OCI-LY3 (cell line): ENCODE data around the gene INTS11.

Experiments
- H2AFZ ChIP-seq: fragments of 200-600, 300-600 bp; shearing (Covaris generic); 2 replicates; pipeline ENCODE4 v1.6.0; 2014; ENCODE audit warnings: antibody characterized with exemption, low read depth, low read length
- H3K27ac ChIP-seq: fragments of 200-600, 300-600 bp; sonication (generic); 2 replicates; pipeline ENCODE4 v1.5.1; 2014; ENCODE audit warnings: mild to moderate bottlenecking, low read length, moderate library complexity, mixed read lengths
- H3K27me3 ChIP-seq: fragments of 200-600, 300-600 bp; sonication (generic); 2 replicates; pipeline ENCODE4 v1.6.1; 2014; ENCODE audit warnings: low read depth, low read length, mixed read lengths
- H3K36me3 ChIP-seq: fragments of 200-600, 300-600 bp; sonication (generic); replicated peaks from 2 replicates; pipeline ENCODE3; 2014; ENCODE audit warnings: low read depth, low read length, mixed read lengths
- H3K4me1 ChIP-seq: fragments of 300-600, 200-600 bp; sonication (generic); 2 replicates; pipeline ENCODE4 v1.6.1; 2014; ENCODE audit warnings: low read length, mixed read lengths
- H3K4me2 ChIP-seq: fragments of 200-600, 300-600 bp; sonication (generic); 2 replicates; pipeline ENCODE4 v1.6.1; 2014; ENCODE audit warnings: low read length, mixed read lengths
- H3K4me3 ChIP-seq: fragments of 300-600, 200-600 bp; sonication (generic); 2 replicates; pipeline ENCODE4 v1.5.1; 2014; ENCODE audit warnings: antibody characterized with exemption, mild to moderate bottlenecking, low read length, moderate library complexity
- H3K79me2 ChIP-seq: fragments of 300-600, 200-600 bp; shearing (Covaris generic); 2 replicates; pipeline ENCODE4 v1.6.1; 2014; ENCODE audit warnings: mild to moderate bottlenecking, low read length, mixed read lengths
- H3K9ac ChIP-seq: fragments of 300-600, 200-600 bp; shearing (Covaris generic); 2 replicates; pipeline ENCODE4 v1.6.0; 2014; ENCODE audit warnings: mild to moderate bottlenecking, low read length, moderate library complexity
- H3K9me3 ChIP-seq: fragments of 200-600, 300-600 bp; shearing (Covaris generic); 2 replicates; pipeline ENCODE4 v1.6.1; 2014; ENCODE audit warnings: low read length, mixed read lengths; ENCODE audit not compliant: insufficient read depth
- H4K20me1 ChIP-seq: fragments of 200-600, 300-600 bp; sonication (generic); 2 replicates; pipeline ENCODE4 v1.6.1; 2016; ENCODE audit warnings: low read length, mixed read lengths; ENCODE audit not compliant: insufficient read depth
- EZH2phosphoT487 ChIP-seq: fragments of 200-600 bp; shearing (Covaris generic); IDR thresholded peaks from 2 replicates; pipeline ENCODE4 v1.6.1; 2018; ENCODE audit warnings: antibody characterized with exemption, mixed run types, low read depth
- TF ChIP-seq, protein P1 (sequence below): fragments of 200-600, 300-600 bp; sonication (generic); IDR thresholded peaks from 2 replicates; pipeline ENCODE4 v1.5.1; 2014; ENCODE audit warnings: antibody characterized with exemption, low read length, low read depth

Gene INTS11

DNA sequence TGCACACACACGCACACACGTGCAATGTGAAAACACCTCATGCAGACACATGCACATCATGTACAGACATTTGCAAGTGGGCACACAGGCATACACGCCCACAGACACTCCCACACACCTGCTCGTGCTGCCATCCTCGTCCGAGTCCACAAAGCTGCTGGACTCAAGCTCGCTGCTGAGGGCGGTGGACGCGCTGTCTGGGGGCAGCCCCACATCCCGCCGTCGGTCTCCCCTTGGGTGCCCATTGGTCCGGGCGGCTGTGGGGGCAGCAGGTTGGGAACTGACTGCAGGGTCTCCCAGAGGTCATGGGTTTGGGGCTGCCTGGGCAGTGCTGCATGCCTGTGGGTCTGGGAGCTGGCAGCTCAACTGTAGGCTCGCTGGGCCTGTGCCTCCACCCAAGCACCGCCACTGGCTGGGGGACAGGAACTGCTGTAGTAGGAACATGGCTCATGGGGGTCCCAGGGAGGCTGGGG, 17.1 kb upstream of the INTS11 start:
- Histone ChIP-seq H2AFZ (no peak overlapping the region), H3K27ac (no peak overlapping the region), H3K36me3 (peaks cover 12% of the 10 kb centered on the region), H3K4me1 (no peaks in the 10 kb centered on the region), H3K9me3 (no peaks in the 10 kb centered on the region), H3K27me3 (no peaks in the 10 kb centered on the region), H3K79me2 (peaks cover 32% of the 10 kb centered on the region), H4K20me1 (peaks cover 27% of the 10 kb centered on the region; the same call in 1 of the 2 replicates), H3K9ac (no peak overlapping the region), H3K4me3 (no peak overlapping the region), H3K4me2 (no peak overlapping the region)
- no peak for TF ChIP-seq EZH2phosphoT487
- TF ChIP-seq, protein P1, sequence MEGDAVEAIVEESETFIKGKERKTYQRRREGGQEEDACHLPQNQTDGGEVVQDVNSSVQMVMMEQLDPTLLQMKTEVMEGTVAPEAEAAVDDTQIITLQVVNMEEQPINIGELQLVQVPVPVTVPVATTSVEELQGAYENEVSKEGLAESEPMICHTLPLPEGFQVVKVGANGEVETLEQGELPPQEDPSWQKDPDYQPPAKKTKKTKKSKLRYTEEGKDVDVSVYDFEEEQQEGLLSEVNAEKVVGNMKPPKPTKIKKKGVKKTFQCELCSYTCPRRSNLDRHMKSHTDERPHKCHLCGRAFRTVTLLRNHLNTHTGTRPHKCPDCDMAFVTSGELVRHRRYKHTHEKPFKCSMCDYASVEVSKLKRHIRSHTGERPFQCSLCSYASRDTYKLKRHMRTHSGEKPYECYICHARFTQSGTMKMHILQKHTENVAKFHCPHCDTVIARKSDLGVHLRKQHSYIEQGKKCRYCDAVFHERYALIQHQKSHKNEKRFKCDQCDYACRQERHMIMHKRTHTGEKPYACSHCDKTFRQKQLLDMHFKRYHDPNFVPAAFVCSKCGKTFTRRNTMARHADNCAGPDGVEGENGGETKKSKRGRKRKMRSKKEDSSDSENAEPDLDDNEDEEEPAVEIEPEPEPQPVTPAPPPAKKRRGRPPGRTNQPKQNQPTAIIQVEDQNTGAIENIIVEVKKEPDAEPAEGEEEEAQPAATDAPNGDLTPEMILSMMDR: no peak

DNA sequence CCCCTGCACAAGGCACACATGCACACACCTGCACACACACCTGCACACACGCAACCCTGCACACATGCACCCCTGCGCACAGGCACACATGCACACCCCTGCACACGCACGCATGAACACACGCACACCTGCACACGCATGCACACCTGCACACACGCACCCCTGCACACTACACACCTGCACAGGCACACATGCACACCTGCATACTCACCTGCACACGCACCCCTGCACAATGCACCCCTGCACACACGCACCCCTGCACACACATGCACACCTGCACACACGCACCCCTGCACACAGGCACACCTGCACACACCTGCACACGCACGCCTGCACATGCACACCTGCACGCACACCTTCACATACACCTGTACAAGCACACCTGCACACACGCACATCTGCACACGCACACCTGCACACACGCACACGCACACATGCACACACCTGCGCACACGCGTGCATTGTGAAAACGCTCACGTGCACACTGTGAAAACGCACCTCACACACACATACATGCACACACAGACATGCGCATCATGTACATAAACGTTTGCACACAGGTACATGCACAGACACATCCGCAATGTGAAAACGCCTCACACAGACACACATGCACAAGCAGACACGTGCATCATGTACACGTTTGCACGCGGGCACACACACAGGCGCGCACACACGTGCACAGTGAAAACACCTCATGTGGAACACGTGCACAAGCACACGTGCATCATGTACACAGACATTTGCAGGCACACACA, 16.5 kb upstream of the INTS11 start:
- Histone ChIP-seq H3K4me3 (no peak overlapping the region), H3K4me1 (no peaks in the 10 kb centered on the region), H2AFZ (no peak overlapping the region), H3K4me2 (no peak overlapping the region), H3K27me3 (no peaks in the 10 kb centered on the region), H3K9me3 (no peaks in the 10 kb centered on the region), H3K79me2 (peaks cover 26% of the 10 kb centered on the region), H3K27ac (no peak overlapping the region), H3K36me3 (peaks cover 12% of the 10 kb centered on the region), H3K9ac (no peak overlapping the region), H4K20me1 (peaks cover 21% of the 10 kb centered on the region; the same call in 1 of the 2 replicates)
- TF ChIP-seq, protein P1: no peak
- TF ChIP-seq EZH2phosphoT487: no peak

DNA sequence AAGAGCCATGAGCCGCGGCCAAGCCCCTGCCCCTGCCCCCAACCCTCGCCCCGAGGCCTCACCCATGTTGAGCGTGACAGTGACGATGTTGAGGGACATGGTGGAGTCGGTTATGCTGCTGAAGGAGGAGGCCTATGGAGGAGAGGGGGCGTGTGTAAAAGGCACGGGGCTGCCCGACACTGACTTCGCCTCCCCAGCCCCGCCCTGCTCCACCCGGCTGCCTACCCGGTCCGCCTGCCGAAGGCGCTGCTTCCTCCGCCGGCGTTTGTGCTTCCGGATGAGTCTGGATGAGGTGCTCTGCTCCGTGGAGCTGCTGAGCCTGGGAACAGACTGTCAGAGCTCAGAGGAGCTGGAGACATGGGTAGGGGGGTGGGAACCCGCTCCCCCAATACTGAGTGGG, 15.7 kb upstream of the INTS11 start:
- Histone ChIP-seq H3K79me2 (peaks cover 18% of the 10 kb centered on the region; the same call in 1 of the 2 replicates), H3K4me1 (no peaks in the 10 kb centered on the region), H3K9ac (no peak overlapping the region), H4K20me1 (peaks cover 17% of the 10 kb centered on the region; the same call in 1 of the 2 replicates), H2AFZ (no peak overlapping the region), H3K9me3 (no peaks in the 10 kb centered on the region), H3K27ac (no peak overlapping the region), H3K36me3 (peaks cover 12% of the 10 kb centered on the region), H3K4me3 (no peak overlapping the region), H3K4me2 (no peak overlapping the region), H3K27me3 (no peaks in the 10 kb centered on the region)
- TF ChIP-seq, protein P1: no peak
- no peak for TF ChIP-seq EZH2phosphoT487

DNA sequence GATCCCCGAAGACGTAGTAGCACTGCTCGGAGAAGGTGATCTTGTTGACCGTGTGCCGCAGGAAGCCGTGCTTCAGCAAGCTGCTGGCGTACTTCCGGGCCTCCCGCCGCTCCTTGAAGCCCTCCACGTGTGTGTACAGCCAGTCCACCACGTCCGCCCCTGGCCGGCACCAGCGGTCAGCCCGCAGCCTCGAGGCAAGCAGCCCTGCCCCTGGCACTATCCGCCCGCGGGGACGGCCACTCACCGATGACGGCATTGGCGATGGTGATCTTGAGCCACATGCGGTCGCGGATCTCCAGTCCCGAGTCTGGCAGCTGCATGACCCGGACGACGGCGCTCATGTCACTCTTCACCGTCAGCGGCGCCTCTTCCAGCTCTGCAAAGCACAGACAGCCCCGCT, 13.8 kb upstream of the INTS11 start:
- Histone ChIP-seq H4K20me1 (0 out of 2 replicates have a peak, but pooled peaks cover 7% of the 10 kb centered on the region), H3K4me2 (no peak overlapping the region), H3K4me3 (no peak overlapping the region), H3K36me3 (peaks cover 12% of the 10 kb centered on the region), H3K27ac (no peak overlapping the region), H3K79me2 (peaks cover under 1% of the 10 kb centered on the region; the same call in 1 of the 2 replicates), H3K9ac (no peak overlapping the region), H3K4me1 (no peaks in the 10 kb centered on the region), H2AFZ (no peak overlapping the region), H3K9me3 (no peaks in the 10 kb centered on the region), H3K27me3 (no peaks in the 10 kb centered on the region)
- TF ChIP-seq, protein P1: no peak
- no peak for TF ChIP-seq EZH2phosphoT487
